HFFc6 (cell line): ENCODE results near the gene NOTO. TPM values are rescaled to one million over a fixed set of nuclear protein-coding genes. Genes with fewer than 3 reads are reported as not detected.

Source experiments
- DNase-seq: peaks from one replicate; pipeline ENCODE4 v3.0.0-alpha.2; 2018
- H3K27ac Mint-ChIP-seq: 2 replicates; pipeline ENCODE4 v1.8.0; 2020; ENCODE audit warnings: mild to moderate bottlenecking, mixed read lengths
- H3K27me3 Mint-ChIP-seq: 2 replicates; pipeline ENCODE4 v1.8.0; 2021; ENCODE audit warnings: mild to moderate bottlenecking, moderate library complexity, mixed read lengths; ENCODE audit not compliant: insufficient read depth
- H3K36me3 Mint-ChIP-seq: 2 replicates; pipeline ENCODE4 v1.8.0; 2021; ENCODE audit warnings: low read depth, mixed read lengths
- H3K4me1 Mint-ChIP-seq: 2 replicates; pipeline ENCODE4 v1.8.0; 2020; ENCODE audit warnings: low read depth, mixed read lengths
- H3K4me3 Mint-ChIP-seq: 2 replicates; pipeline ENCODE4 v1.8.0; 2020; ENCODE audit warnings: mild to moderate bottlenecking, moderate library complexity, mixed read lengths
- H3K9me3 Mint-ChIP-seq: 2 replicates; pipeline ENCODE4 v1.8.0; 2020; ENCODE audit warnings: mild to moderate bottlenecking, mixed read lengths
- total RNA-seq, 6 experiments: library from RNA; stranded (reverse); fragmentation: NEBNext Ultra II Directional; extraction: Animal tissue kit (Norgen Biotek cat#: 25700); gene quantifications; 2 replicates in 1 of 6; 3 replicates in 5 of 6; pipeline ENCODE4 v1.2.3, GENCODE V29; 2021
- TF ChIP-seq, protein P1 (sequence below): fragments of 200-600 bp; sonication (generic); IDR thresholded peaks from 2 replicates; pipeline ENCODE4 v1.5.0; 2021; ENCODE audit warnings: antibody characterized with exemption, mild to moderate bottlenecking

The NOTO gene
- total RNA-seq, 6 experiments from 2014 or later, result not detected

DNA sequence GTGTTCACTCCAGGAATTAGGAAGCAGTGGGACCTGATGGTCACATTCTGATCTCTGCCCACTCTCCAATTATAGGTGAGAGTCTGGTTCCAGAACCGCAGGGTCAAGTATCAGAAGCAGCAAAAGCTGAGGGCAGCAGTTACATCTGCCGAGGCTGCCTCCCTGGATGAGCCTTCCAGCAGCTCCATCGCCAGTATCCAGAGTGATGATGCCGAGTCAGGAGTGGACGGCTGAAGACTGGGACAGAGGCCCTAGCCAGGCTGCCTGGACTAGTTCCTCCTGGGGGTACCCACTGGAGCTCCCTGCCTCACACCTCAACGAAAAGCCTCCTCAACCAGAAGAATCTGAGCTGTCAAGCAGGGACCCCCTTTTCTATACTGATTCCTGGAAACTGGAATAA, 8.3 kb downstream of the NOTO start:
- Mint-ChIP-seq H3K27me3 (peaks cover 17% of the 10 kb centered on the region), H3K36me3 (no peaks in the 10 kb centered on the region), H3K27ac (no peak overlapping the region), H3K9me3 (no peaks in the 10 kb centered on the region), H3K4me3 (no peak overlapping the region), H3K4me1 (peaks cover 28% of the 10 kb centered on the region)
- DNase-seq, result no peak
- TF ChIP-seq, protein P1, sequence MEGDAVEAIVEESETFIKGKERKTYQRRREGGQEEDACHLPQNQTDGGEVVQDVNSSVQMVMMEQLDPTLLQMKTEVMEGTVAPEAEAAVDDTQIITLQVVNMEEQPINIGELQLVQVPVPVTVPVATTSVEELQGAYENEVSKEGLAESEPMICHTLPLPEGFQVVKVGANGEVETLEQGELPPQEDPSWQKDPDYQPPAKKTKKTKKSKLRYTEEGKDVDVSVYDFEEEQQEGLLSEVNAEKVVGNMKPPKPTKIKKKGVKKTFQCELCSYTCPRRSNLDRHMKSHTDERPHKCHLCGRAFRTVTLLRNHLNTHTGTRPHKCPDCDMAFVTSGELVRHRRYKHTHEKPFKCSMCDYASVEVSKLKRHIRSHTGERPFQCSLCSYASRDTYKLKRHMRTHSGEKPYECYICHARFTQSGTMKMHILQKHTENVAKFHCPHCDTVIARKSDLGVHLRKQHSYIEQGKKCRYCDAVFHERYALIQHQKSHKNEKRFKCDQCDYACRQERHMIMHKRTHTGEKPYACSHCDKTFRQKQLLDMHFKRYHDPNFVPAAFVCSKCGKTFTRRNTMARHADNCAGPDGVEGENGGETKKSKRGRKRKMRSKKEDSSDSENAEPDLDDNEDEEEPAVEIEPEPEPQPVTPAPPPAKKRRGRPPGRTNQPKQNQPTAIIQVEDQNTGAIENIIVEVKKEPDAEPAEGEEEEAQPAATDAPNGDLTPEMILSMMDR, result no peak

DNA sequence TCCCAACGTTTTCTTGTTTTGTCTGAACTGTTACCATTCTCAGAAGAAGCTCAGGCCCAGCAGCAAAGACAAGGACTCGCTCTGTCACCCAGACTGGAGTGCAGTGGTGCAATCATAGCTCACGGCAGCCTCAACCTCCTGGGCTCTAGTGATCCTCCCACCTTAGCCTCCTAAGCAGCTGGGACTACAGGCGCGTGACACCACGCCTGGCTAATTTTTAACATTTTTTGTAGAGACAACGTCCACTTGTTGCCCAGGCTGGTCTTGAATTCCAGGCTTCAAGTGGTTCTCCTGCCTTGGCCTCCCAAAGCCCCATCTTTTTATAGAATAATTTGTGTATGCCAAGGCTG, 9.7 kb downstream of the NOTO start:
- Mint-ChIP-seq H3K27ac (peak overlapping the region; percentile 39; the same call in 1 of the 2 replicates), H3K4me1 (peaks cover 33% of the 10 kb centered on the region), H3K4me3 (no peak overlapping the region), H3K9me3 (no peaks in the 10 kb centered on the region), H3K27me3 (peaks cover 17% of the 10 kb centered on the region), H3K36me3 (no peaks in the 10 kb centered on the region)
- TF ChIP-seq, protein P1, result no peak
- DNase-seq, result no peak

DNA sequence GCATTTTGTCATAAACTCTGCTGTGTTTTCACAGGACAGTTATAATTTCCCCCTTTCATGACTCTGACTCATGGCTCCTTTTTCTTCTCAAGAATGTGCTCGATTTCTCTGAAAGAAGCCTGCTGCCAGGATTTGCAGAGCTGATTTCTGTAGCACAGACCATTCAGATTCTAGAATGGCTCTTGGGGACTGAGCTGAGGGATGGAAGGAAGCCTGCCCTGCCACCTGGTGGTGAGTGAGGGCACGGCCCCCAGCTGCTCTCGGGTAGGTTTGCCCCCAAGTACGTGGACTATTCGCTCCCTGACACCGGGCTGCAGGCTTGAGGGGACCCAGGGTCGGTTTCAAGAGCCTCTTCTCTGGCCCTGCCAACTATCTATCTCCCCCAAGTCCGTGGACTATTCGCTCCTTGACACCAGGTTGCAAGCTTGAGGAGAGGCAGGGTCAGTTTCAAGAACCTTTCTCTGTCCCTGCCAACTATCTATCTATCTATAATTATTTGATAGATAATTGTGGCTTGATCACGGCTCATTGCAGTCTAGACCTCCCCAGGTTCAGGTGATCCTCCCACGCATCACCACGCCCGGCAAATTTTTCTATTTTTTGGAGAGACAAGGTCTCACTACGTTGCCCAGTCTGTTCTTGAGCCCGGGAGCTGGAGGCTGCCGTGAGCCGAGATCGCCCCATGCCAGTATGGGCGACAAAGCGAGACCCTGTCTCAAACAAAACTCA, 10.2 kb downstream of the NOTO start:
- H3K27me3 Mint-ChIP-seq, result peaks cover 15% of the 10 kb centered on the region
- TF ChIP-seq, protein P1, result peak; percentile 96

DNA sequence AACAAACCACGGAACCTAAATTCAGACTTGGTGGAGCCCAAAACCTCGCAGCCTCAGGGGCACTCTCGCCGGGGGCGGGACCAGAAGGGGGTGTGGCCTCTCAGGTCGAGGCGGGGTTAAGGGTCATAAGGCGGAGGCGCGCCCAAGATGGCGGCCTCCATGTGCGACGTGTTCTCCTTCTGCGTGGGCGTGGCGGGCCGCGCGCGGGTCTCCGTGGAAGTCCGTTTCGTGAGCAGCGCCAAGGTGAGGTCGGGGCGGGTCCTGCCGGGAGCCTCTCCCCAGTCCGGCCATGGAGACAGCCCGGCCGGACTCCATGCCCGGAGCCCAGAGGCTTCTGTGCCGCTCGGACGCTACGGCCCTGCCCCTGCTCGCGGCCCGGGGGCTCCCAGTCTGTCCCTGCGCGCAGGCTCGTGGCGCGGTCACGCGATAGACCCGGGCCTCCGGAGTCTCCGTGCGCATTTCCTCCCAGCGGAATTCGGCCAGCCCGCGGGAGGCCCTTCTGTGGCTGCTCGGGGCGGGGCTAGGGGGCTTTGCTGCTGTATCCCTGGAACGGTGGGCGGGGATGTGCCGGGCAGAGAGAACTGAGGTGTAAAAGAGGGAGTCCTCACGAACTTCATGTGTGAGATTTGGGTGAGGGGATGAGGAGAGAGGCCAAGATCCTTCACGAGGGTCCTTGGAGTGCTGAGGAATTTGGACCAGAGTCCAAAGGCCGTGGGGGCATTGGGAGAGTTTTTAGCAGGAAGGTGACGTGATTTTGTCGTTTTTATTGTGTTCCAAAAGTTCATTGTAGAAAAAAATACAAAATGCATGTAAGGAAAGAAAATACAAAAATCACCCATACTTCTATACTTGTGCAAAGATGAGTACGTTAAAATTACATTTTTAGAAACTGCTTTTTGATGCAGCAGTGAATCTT, 12.0 kb downstream of the NOTO start, which contains the start of gene SMYD5:
Gene SMYD5 (plus strand): TSS at position 126 of the 916 bp plus-strand sequence. CDS start 22 bp downstream, at position 148.
- no peaks in the 10 kb centered on the region for H3K9me3 Mint-ChIP-seq
- TF ChIP-seq, protein P1, result no peak
- H3K27me3 Mint-ChIP-seq, result peaks cover 5% of the 10 kb centered on the region
- H3K4me1 Mint-ChIP-seq, result peaks cover 53% of the 10 kb centered on the region
- peak within 1 kb of the TSS; percentile 96 for H3K27ac Mint-ChIP-seq
- peak; percentile 66 for DNase-seq
- H3K36me3 Mint-ChIP-seq, result no peaks in the 10 kb centered on the region
- peak within 1 kb of the TSS; percentile 99 for H3K4me3 Mint-ChIP-seq

More for the DNA sequence above, 10.2 kb downstream of the NOTO start:
- H3K36me3 Mint-ChIP-seq, result no peaks in the 10 kb centered on the region
- H3K4me1 Mint-ChIP-seq, result peaks cover 38% of the 10 kb centered on the region
- no peak overlapping the region for H3K4me3 Mint-ChIP-seq
- H3K27ac Mint-ChIP-seq, result peak overlapping the region; percentile 39; the same call in 1 of the 2 replicates
- DNase-seq, result peak; percentile 86
- H3K9me3 Mint-ChIP-seq, result no peaks in the 10 kb centered on the region

DNA sequence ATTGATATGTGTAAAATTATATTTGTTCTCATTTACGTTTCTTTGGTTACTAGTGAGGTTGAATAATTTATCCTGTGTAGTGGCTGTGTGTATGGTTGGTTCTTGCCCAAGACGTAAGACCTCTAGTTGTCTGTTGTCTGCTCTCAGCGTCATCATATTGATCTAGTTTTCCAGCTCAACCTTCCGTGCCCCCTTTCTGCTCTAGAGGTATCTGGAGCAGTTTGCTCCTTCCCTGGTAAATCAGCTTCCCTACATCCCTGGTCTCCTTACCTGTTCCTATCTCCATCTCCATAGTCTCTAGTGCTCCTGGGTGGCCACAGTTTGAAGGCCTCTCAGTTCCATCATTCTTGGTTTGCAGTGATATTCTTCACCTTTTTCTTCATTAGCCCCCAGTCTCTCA, 12.9 kb downstream of the NOTO start:
- Mint-ChIP-seq H3K36me3 (no peaks in the 10 kb centered on the region), H3K27me3 (no peaks in the 10 kb centered on the region; the same call in 1 of the 2 replicates), H3K27ac (peak overlapping the region; percentile 96), H3K4me1 (peaks cover 53% of the 10 kb centered on the region), H3K4me3 (peak overlapping the region; percentile 99), H3K9me3 (no peaks in the 10 kb centered on the region)
- no peak for DNase-seq
- TF ChIP-seq, protein P1, result no peak
